Osteocyte (in vitro differentiated cells): ENCODE measurements around the gene POPDC3. TPM values are rescaled to one million over a fixed set of nuclear protein-coding genes. Genes with fewer than 3 reads are reported as not detected.
A peak's percentile ranks its signal among the peaks of the same experiment; 100 is the strongest.

Experiments
- DNase-seq: peaks from one replicate; pipeline ENCODE4 v3.0.0; 2021; ENCODE audit warnings: mixed read lengths; ENCODE audit not compliant: unreplicated experiment; ENCODE audit errors: extremely low spot score
- H3K27ac Mint-ChIP-seq: one replicate; pipeline ENCODE4 v1.8.0; 2021; ENCODE audit warnings: mild to moderate bottlenecking, mixed read lengths; ENCODE audit not compliant: unreplicated experiment
- H3K27me3 Mint-ChIP-seq: one replicate; pipeline ENCODE4 v1.8.0; 2021; ENCODE audit warnings: mixed read lengths; ENCODE audit not compliant: unreplicated experiment
- H3K36me3 Mint-ChIP-seq: one replicate; pipeline ENCODE4 v1.8.0; 2021; ENCODE audit warnings: mixed read lengths; ENCODE audit not compliant: unreplicated experiment
- H3K4me1 Mint-ChIP-seq: one replicate; pipeline ENCODE4 v1.8.0; 2021; ENCODE audit warnings: mixed read lengths; ENCODE audit not compliant: unreplicated experiment
- H3K4me3 Mint-ChIP-seq: one replicate; pipeline ENCODE4 v1.8.0; 2021; ENCODE audit warnings: mild to moderate bottlenecking, moderate library complexity, mixed read lengths; ENCODE audit not compliant: unreplicated experiment
- H3K9me3 Mint-ChIP-seq: one replicate; pipeline ENCODE4 v1.8.0; 2021; ENCODE audit warnings: mixed read lengths; ENCODE audit not compliant: unreplicated experiment
- total RNA-seq: library from RNA; stranded (reverse); gene quantifications from 2 replicates; pipeline ENCODE4 v1.2.1, GENCODE V29; 2021
- TF ChIP-seq, protein P1 (sequence below): fragments of 200-600 bp; sonication (generic); IDR thresholded peaks from 2 replicates; pipeline ENCODE4 v1.5.0; 2021; ENCODE audit warnings: antibody characterized with exemption, mild to moderate bottlenecking, moderate library complexity

POPDC3 gene
- total RNA-seq, 1 donor from 2014 or later: 2.1 TPM

- H3K4me3 Mint-ChIP-seq: no peak overlapping the region
- no peaks in the 10 kb centered on the region for H3K27me3 Mint-ChIP-seq
- no peak overlapping the region for H3K27ac Mint-ChIP-seq
- TF ChIP-seq, protein P1, sequence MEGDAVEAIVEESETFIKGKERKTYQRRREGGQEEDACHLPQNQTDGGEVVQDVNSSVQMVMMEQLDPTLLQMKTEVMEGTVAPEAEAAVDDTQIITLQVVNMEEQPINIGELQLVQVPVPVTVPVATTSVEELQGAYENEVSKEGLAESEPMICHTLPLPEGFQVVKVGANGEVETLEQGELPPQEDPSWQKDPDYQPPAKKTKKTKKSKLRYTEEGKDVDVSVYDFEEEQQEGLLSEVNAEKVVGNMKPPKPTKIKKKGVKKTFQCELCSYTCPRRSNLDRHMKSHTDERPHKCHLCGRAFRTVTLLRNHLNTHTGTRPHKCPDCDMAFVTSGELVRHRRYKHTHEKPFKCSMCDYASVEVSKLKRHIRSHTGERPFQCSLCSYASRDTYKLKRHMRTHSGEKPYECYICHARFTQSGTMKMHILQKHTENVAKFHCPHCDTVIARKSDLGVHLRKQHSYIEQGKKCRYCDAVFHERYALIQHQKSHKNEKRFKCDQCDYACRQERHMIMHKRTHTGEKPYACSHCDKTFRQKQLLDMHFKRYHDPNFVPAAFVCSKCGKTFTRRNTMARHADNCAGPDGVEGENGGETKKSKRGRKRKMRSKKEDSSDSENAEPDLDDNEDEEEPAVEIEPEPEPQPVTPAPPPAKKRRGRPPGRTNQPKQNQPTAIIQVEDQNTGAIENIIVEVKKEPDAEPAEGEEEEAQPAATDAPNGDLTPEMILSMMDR: no peak
- H3K36me3 Mint-ChIP-seq: no peaks in the 10 kb centered on the region
- peaks cover 9% of the 10 kb centered on the region for H3K4me1 Mint-ChIP-seq
- DNase-seq: no peak
- no peaks in the 10 kb centered on the region for H3K9me3 Mint-ChIP-seq
These were observed 26.1 kb downstream of the POPDC3 start for GRCh38 chr6:105153676-105154075.

GRCh38 chr6:105152880-105153279, 26.9 kb downstream of the POPDC3 start:
- Mint-ChIP-seq H3K27ac (no peak overlapping the region), H3K36me3 (no peaks in the 10 kb centered on the region), H3K4me1 (peaks cover 2% of the 10 kb centered on the region), H3K27me3 (no peaks in the 10 kb centered on the region), H3K4me3 (no peak overlapping the region), H3K9me3 (no peaks in the 10 kb centered on the region)
- DNase-seq: no peak
- TF ChIP-seq, protein P1: no peak

DNA sequence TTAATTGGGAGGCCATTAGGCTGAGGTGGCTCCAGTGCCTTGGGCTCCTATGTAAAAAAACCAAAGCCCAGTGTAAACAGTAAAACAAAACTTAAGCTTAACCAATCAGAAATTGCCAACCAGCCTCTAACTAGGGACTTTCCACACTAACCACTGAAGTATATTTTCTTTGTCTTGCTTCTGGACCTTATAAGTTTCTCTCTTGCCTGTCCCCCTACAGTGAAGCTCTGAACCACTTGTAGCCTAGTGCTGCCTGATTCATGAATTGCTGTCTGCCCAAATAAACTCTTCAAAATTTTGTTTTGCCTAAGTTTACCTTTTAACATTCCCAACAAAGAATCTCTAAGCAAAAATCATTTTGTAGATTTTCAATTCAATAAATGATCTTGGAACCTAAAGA, 28.2 kb downstream of the POPDC3 start:
- H3K27ac Mint-ChIP-seq: no peak overlapping the region
- no peaks in the 10 kb centered on the region for H3K36me3 Mint-ChIP-seq
- H3K4me1 Mint-ChIP-seq: no peaks in the 10 kb centered on the region
- H3K9me3 Mint-ChIP-seq: no peaks in the 10 kb centered on the region
- no peak overlapping the region for H3K4me3 Mint-ChIP-seq
- TF ChIP-seq, protein P1: no peak
- H3K27me3 Mint-ChIP-seq: no peaks in the 10 kb centered on the region
- no peak for DNase-seq

DNA sequence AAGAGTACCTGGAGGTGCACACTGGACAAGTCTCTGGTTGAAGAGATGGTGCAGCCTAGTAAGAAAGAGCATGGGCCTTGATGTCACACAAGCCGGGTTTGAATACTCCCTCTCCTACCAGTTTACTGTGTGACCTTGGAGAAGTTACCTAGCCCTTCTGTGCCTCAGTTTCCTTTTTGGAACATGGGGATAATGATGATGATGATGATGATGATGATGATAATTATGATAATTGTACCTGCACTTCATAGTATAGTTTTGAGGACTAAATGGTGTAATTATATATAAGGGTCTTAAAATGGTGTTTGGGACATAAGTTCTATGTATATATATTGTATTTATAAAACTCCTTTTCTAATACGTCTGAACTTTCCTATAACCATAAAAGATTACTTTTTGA, 41.7 kb downstream of the POPDC3 start:
- Mint-ChIP-seq H3K36me3 (no peaks in the 10 kb centered on the region), H3K27me3 (no peaks in the 10 kb centered on the region), H3K9me3 (no peaks in the 10 kb centered on the region), H3K27ac (no peak overlapping the region), H3K4me3 (peak overlapping the region; percentile 82), H3K4me1 (peaks cover 5% of the 10 kb centered on the region)
- TF ChIP-seq, protein P1: no peak
- no peak for DNase-seq

- Mint-ChIP-seq H3K27ac (peak overlapping the region; percentile 38), H3K9me3 (no peaks in the 10 kb centered on the region), H3K27me3 (no peaks in the 10 kb centered on the region), H3K4me1 (peaks cover 5% of the 10 kb centered on the region), H3K4me3 (peak overlapping the region; percentile 82), H3K36me3 (no peaks in the 10 kb centered on the region)
- DNase-seq: no peak
- TF ChIP-seq, protein P1: no peak
These were observed 42.4 kb downstream of the POPDC3 start for GRCh38 chr6:105137388-105137787.
